Right renal cortex interstitium (tissue), 3 donors: ENCODE data around the gene SLC22A17. TPM values are rescaled to one million over a fixed set of nuclear protein-coding genes. Genes with fewer than 3 reads are reported as not detected.
A peak's percentile ranks its signal among the peaks of the same experiment; 100 is the strongest.

Experiments used
- DNase-seq, 3 donors: peaks; one replicate each; pipeline ENCODE4 v3.0.0-alpha.2; 2013; ENCODE audit warnings: low read depth in 3 of 3, low spot score in 2 of 3
- polyA plus RNA-seq, 3 donors: library from polyadenylated mRNA; unstranded; fragments of 120-200 nt; gene quantifications; one replicate each; pipeline ENCODE4 v1.2.1, GENCODE V29; 2013; ENCODE audit not compliant: insufficient read length in 3 of 3

SLC22A17 gene
- polyA plus RNA-seq, 3 donors: 50.0 to 51.5 (median 50.4) TPM

DNA sequence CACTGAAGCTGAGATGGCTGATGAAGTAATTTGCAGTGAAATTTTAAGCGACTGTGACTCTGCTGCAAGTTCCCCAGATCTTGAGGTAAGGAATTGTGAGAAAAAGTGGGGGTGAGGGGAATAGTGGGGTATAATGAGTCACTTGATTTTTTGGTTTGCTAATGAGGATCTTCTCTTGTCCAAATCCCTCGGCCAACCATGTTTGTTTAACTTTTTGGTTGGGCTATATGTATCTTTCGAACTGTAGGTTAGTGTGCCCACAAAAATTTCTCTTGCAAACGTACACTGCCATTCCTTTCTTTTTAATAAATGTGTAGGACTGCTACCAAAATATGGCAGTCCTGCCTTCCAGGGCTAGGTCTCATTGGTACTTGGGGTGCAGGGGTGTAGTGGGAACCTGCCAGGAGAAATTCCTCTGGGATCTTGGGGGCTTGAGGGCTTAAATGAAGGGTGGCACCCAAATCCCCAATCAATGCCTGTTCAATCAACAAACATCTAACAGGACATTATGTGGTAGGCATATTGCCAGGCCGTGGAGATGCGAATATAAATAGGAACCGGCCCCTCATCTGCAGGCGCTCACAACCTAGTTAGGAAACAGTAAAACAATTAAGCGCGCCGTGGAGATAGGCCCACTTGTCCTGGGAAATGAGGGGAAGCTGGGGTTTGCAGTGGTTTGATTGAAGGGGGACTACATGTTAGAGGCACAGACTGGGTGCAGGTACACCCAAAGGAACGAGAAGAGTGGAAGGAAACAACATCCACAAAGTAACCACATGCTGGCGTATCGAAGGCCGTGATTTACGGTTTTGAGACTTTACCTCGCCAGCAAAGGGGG is 32.7 kb downstream of the SLC22A17 start:
- DNase-seq: no peak

DNA sequence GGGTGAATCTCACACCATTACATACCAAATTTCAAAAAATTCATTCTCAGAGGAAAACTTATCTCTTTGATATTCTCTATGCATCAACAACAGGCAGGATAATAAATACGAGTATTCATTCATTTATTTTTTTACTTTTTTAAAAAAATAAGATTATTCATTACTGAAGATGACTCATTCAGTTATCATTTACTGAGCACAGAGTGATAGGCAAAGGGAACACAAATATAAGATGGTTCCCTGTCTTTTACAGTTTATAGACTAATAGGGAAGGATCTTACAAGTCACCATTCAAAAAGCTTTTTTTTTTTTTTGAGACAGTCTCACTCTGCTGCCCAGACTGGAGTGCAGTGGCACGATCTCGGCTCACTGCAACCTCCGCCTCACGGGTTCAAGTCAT is 36.4 kb downstream of the SLC22A17 start:
- no peak for DNase-seq

GRCh38 chr14:23310546-23310945 is 42.1 kb downstream of the SLC22A17 start:
- DNase-seq: no peak

DNA sequence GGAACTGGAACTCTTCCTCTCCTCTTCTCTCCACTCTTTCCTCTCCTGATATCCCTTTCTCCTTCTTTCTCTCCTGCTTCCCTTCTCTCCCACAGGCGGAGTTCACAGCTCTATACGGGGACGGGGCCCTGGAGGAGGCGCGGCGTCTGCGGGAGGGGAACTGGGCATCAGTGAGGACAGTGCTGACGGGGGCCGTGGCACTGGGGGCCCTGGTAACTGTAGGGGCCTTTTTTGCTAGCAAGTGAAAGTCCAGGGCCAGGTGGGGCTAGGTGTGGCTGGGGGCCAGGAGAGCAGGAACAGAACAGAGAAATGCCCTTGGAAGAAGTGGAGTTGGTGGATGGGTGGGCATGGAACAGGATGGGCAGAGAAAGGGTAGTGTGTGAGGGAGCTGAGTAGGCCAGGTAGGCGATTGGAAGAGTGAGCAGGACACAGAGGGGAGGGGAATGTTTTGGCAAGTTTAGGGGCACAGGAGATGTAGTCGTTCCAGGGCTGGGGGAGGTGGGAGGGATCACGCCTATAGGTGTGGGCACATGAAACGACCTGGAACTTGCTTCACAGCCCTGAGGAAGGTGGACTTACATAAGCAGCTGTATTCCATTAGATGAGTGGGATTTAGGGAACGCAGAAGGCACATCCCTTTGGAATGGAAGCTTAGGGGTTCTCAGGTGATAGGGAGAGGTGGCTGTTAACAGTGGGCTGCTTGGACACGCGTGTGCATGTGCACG is 43.8 kb downstream of the SLC22A17 start:
- DNase-seq: no peak

- DNase-seq: no peak
Measured at GRCh38 chr14:23307687-23308644, 44.7 kb downstream of the SLC22A17 start.

DNA sequence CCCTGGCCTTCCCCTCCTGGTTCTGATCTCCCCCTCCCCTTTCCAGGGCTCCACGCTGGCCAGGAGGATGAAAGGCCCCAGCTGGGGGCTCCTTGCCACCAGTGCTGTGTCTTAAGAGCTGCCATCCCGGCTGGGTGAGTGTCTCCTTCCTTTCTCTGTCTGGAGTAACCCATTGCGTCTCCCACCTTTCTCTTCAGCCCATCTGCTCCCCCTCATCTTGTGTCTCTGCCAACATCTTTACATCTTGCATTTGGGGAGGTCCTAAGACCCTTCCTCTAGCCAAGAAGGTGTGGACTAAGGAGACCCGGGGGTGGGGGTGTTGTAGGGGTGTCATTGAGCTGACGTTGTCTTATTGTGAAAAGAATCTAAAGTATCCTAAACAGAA is 45.5 kb downstream of the SLC22A17 start:
- no peak for DNase-seq

DNA sequence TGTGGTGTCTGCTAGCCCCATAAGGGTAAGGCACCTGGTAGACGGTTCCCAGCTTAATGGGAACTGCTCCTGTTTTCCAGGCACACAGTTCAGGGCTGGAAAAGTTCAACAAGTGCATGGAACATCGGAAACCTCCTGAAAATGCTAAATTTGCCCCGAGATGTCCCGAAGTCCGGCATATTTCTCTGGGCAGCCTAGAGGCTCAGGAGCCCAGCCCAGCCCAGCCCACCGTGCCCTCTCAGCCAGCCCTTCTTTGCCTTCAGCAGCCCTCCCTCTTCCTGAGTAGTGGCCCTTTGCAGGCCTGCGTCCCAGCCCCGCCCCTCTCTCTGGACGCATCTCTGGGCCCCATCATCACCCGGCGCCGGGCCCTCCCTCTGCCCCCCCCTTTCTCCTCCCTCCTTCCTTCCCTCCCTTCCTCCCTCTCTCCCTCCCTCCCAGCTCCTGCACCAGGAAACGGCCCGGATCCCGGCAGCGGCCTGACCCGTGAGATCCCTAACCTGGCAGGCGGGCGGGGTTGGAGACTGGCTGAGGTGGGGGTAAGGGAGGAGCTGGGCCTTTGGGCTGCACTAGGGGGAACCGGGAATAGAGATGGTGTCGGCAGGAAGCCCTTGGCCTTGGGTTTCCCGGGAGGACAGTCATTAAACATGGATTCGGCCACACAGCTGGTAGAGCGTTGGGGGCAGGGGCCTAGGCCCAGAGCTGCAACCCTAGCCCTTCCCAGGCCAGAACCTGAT is 46.1 kb downstream of the SLC22A17 start, which contains the start of gene BCL2L2:
Gene BCL2L2 (plus strand): TSS at position 422 of the 734 bp plus-strand sequence. CDS start 935 bp downstream, outside the sequence.
- DNase-seq: peak in 2 of 3 donors; percentile 83 to 88

GRCh38 chr14:23302290-23303225 is 50.1 kb downstream of the SLC22A17 start, which contains the start of gene PPP1R3E:
Gene PPP1R3E (minus strand): TSS chr14:23302859. CDS start chr14:23302576, 283 bp downstream.
- DNase-seq: no peak

DNA sequence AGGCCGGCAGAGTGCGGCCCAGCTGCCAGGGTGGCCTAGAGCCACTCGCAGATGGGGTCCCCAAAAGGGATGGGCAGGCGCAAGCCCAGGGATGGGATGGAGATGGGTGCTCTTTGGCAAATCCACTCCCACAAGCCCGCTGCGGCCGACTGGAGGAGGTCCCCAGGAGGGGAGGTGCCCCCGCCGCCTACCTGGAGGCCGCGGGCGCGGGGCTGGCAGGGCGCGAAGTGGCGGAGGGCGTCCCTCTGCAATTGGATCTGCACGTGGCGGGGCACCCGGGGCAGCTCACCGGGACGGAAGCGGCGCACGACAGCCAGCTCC is 50.8 kb downstream of the SLC22A17 start:
- DNase-seq: no peak

GRCh38 chr14:23301288-23301968 is 51.3 kb downstream of the SLC22A17 start:
- DNase-seq: peak; percentile 92 to 98 (median 96)

DNA sequence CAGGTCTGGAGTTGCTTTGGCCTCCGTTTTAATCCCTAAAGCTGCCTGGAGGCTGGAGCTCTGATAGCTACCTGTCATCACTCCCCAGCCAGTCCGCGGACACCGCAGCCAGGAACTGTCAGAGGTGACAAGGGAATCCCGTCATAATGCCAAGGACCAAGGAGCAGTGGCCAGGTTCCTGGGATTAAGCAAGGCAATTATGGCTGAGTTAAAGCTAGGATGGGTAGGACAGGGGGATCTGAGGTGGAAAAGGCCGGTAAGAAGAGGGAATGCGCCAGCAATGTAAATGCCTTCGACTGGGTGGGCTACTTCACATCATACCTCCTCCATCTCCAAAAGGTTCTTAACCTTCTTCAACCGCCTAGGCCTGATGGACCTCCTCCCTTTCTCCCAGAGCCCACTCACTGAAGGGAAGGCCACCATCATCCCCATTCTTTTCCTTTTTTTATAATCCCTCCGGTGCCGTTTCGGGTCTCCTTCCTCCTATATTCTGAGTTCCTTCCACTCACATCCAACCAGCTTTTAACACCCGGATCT is 51.9 kb downstream of the SLC22A17 start:
- no peak for DNase-seq

DNA sequence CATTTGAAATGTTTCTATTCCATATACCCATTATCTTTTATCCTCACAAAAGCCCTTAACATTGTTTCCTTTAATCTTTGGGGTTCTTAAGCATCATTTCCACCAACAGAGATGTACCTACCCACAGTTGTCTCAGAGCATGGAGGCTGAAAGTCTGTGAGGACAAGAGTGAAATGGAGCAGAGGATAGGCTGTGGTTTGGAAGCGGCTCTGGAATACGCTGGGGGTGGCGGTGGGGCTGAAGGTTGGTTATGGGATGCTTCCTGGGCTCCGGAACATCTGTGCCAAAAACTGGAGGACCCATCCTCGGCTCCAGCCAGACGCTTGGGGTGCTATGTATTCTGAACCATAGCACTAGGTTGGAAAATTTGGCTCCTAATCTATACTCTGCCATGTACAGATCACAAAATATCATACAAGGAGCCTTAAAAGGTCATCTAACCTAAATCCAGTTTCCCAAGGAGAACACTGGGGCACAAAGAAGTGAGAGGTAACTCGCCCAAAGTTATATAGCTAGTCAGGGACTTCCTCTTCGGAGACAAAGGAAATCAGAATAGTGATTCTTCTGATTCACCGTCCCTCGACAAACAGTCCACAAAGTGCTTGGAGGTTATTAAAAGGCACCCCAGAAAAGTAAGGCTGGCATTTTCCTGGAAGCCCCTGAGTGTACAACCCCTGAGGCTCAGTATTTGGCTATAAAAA is 52.6 kb downstream of the SLC22A17 start:
- DNase-seq: no peak

DNA sequence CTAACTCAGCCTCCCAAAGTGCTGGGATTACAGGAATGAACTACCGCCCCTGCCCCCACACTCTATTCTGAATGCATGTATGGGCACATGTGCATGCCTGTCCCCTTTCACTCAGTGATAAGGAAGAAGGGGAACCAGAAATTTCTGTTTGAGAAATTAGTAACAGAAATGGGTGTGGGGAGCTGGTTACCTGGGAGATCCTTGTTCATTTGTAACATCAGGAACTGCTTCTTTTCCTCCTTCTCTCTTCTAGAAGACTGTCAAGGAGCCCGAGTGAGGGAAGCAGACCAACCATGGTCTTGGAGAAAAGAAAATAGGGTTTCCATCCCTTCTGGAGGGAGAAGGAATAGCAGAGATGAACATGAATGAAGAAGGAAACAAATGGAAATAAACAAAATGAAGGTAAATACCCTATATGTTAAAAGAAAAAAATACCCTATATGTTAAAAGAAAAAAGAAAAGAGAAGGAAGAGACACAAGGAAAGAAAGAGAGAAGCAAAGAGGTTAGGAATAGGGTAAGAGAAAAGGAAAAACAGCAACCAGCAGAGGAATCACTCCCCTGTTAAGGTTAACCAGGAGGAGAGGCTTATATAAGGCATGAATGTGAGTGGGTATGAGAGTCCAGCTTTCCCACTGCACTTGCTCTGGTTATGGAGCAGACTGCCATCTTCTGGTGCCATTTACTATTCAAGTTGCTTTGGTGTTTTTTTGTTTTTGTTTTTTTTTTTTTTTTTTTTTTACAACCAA is 53.3 kb downstream of the SLC22A17 start:
- no peak for DNase-seq

DNA sequence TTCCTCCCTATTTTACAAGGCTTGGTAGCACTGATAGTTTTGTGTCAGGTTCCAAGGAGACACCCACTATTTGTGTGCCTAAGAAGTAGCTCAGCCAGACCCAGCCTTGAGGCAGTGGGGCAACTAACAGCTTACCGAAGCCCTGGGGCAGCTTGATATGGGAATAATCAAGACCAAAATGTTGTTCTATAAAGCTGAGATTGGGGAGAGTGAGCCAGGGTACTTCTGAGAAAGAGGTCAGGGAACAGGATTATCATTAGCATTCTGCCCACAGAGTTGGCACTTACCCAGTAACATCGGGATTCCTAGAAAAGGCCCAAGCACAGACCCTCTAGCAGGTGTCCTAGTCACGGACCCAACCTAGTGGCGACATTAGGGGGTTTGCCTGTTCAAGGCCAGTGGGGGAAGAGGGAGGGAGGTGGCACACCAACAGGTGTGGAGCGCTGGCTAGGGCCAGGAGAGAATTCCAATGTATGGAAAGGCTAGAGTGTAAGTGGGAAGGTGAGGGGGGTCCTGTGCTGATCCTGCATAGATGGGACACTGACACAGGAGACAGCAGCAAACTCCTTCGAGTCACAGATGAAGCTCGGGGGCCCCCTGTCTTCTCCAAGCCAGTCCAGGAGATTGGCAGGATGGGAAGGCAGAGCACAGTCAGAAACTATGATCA is 54.9 kb downstream of the SLC22A17 start:
- DNase-seq: no peak

GRCh38 chr14:23297096-23297495 is 55.6 kb downstream of the SLC22A17 start:
- no peak for DNase-seq
